Spleen (tissue), 11 donors: ENCODE measurements around the gene KIAA1549. TPM values are rescaled to one million over a fixed set of nuclear protein-coding genes. Genes with fewer than 3 reads are reported as not detected.
A peak's percentile ranks its signal among the peaks of the same experiment; 100 is the strongest.

Source experiments
- DNase-seq: peaks from one replicate; pipeline ENCODE4 v3.0.0-alpha.2; 2020
- H3K27ac ChIP-seq, 8 donors: fragments of 200-600 bp; sonication (generic) in 7 of 8; 1 replicate in 4 of 8; 2 replicates in 4 of 8; pipeline versions ENCODE4 v1.5.0 to v1.8.0; 2016 to 2021; ENCODE audit warnings: inconsistent platforms in 4 of 8, mild to moderate bottlenecking in 4 of 8, moderate library complexity in 1 of 8
- H3K27me3 ChIP-seq, 7 donors: fragments of 200-600 bp; sonication (generic) in 6 of 7; replicated peaks in 1 of 7; 1 replicate in 4 of 7; 2 replicates in 3 of 7; pipeline versions ENCODE4 v1.5.0 to v1.8.0; 2016 to 2021; ENCODE audit warnings: inconsistent platforms in 3 of 7, mild to moderate bottlenecking in 1 of 7
- H3K36me3 ChIP-seq, 6 donors: fragments of 200-600 bp; sonication (generic) in 5 of 6; 1 replicate in 4 of 6; 2 replicates in 2 of 6; pipeline versions ENCODE4 v1.5.0 to v1.8.0; 2016 to 2021; ENCODE audit warnings: inconsistent platforms in 2 of 6
- H3K4me1 ChIP-seq, 6 donors: fragments of 200-600 bp; sonication (generic) in 5 of 6; 1 replicate in 3 of 6; 2 replicates in 3 of 6; pipeline versions ENCODE4 v1.5.0 to v1.8.0; 2016 to 2021; ENCODE audit warnings: inconsistent platforms in 3 of 6
- H3K4me3 ChIP-seq, 8 donors: fragments of 200-600 bp; sonication (generic) in 7 of 8; 1 replicate in 4 of 8; 2 replicates in 4 of 8; pipeline versions ENCODE4 v1.5.0 to v1.8.0; 2016 to 2021; ENCODE audit warnings: inconsistent platforms in 4 of 8, mild to moderate bottlenecking in 4 of 8, moderate library complexity in 2 of 8
- H3K9me3 ChIP-seq, 8 donors: fragments of 200-600 bp; sonication (generic) in 7 of 8; 1 replicate in 4 of 8; 2 replicates in 4 of 8; pipeline versions ENCODE4 v1.5.0 to v1.8.0; 2016 to 2021; ENCODE audit warnings: inconsistent platforms in 4 of 8
- POLR2A ChIP-seq, 3 donors: fragments of 450-650 bp; IDR thresholded peaks; one replicate each; pipeline ENCODE4 v1.5.1; 2017; ENCODE audit warnings: antibody characterized with exemption in 3 of 3, mild to moderate bottlenecking in 1 of 3
- POLR2AphosphoS5 ChIP-seq, 3 donors: sonication (generic); formaldehyde crosslinking; IDR thresholded peaks; one replicate each; pipeline ENCODE4 v1.5.1; 2017; ENCODE audit warnings: antibody characterized with exemption in 3 of 3
- WGBS, 5 donors: extraction: QIAGEN DNeasy Blood & Tissue Kit in 3 of 5; methylation state at CpG; one replicate each; pipeline versions ENCODE4 v1.1.5 to v1.1.7; 2013 to 2018; 5-methylcytosine and 5-hydroxymethylcytosine counted together
- intact Hi-C: fragments of 100-400 bp; cut with DNase I; formaldehyde crosslinking; loops from one replicate; pipeline ENCODE4 v1.15.0; 2023; ENCODE audit warnings: low total_unique reads
- polyA plus RNA-seq, 3 donors: library from polyadenylated mRNA; stranded (reverse); fragments of 200-250 nt; gene quantifications; one replicate each; pipeline ENCODE4 v1.2.1, GENCODE V29; 2013
- small RNA-seq, 4 donors: library from RNA; depleted of rRNA; stranded (forward); fragments of <200 nt; gene quantifications; one replicate each; pipeline ENCODE3, GENCODE V24; 2016
- total RNA-seq, 7 donors: library from RNA; depleted of rRNA in 3 of 7; stranded (reverse); fragments of >200 nt in 3 of 7; fragmentation: NEBNext Ultra II Directional in 4 of 7; extraction: Animal tissue kit (Norgen Biotek cat#: 25700) in 4 of 7; gene quantifications; one replicate each; pipeline versions ENCODE4 v1.1.0 to v1.2.1, GENCODE V29; 2016 to 2021
- TF ChIP-seq, protein P1 (sequence below), 11 experiments: fragments of 200-600 bp in 7 of 11; fragments of 450-650 bp in 4 of 11; sonication (generic) in 4 of 11; IDR thresholded peaks in 8 of 11; conservative IDR thresholded peaks in 3 of 11; 1 replicate in 7 of 11; 2 replicates in 4 of 11; pipeline versions ENCODE4 v1.4.0 to v1.8.0; 2016 to 2021; ENCODE audit warnings: antibody characterized with exemption in 11 of 11, inconsistent platforms in 4 of 11, mild to moderate bottlenecking in 1 of 11
- donor health status: healthy with polysubstance abuse.
- donor health status: DM: no; HTN: no; CAD: no; lungs with moderate emphysema.
- donor health status: DM: no; HTN: no; CAD: no.
- donor health status: Bipolar disorder and iron deficiency.
- donor health status: healthy.
- donor health status: DM: no; HTN: no; CAD: no.
- donor health status: DM: yes; HTN: yes; CAD: no.

Gene KIAA1549
- total and polyA plus RNA-seq, 10 donors, result 0.03 to 1.8 (median 0.85) TPM

- no peaks in the 10 kb centered on the region for H3K4me1 ChIP-seq
- DNase-seq, result peak; percentile 21
- H3K36me3 ChIP-seq, result no peaks in the 10 kb centered on the region
- peaks cover 0 to 20% (median 0%) of the 10 kb centered on the region in 7 donors for H3K27me3 ChIP-seq
- H3K9me3 ChIP-seq, result no peaks in the 10 kb centered on the region
- no peak overlapping the region for H3K4me3 ChIP-seq
- 84 to 88% (median 87%) methylated on average over 9 of the region's 9 CpGs for WGBS, 5 donors
- intact Hi-C loops, result no loop called here
- H3K27ac ChIP-seq, result no peak overlapping the region
- no peak for TF ChIP-seq POLR2AphosphoS5 (IDR thresholded peaks at IDR 0.05)
- no peak for TF ChIP-seq POLR2A (IDR thresholded peaks at IDR 0.05)
- TF ChIP-seq, protein P1, sequence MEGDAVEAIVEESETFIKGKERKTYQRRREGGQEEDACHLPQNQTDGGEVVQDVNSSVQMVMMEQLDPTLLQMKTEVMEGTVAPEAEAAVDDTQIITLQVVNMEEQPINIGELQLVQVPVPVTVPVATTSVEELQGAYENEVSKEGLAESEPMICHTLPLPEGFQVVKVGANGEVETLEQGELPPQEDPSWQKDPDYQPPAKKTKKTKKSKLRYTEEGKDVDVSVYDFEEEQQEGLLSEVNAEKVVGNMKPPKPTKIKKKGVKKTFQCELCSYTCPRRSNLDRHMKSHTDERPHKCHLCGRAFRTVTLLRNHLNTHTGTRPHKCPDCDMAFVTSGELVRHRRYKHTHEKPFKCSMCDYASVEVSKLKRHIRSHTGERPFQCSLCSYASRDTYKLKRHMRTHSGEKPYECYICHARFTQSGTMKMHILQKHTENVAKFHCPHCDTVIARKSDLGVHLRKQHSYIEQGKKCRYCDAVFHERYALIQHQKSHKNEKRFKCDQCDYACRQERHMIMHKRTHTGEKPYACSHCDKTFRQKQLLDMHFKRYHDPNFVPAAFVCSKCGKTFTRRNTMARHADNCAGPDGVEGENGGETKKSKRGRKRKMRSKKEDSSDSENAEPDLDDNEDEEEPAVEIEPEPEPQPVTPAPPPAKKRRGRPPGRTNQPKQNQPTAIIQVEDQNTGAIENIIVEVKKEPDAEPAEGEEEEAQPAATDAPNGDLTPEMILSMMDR (IDR thresholded peaks at IDR 0.05 in 8 of 11, conservative IDR thresholded peaks at IDR 0.05 in 3 of 11), result no peak
Observed at GRCh38 chr7:138796038-138796615, 185.1 kb downstream of the KIAA1549 start.

DNA sequence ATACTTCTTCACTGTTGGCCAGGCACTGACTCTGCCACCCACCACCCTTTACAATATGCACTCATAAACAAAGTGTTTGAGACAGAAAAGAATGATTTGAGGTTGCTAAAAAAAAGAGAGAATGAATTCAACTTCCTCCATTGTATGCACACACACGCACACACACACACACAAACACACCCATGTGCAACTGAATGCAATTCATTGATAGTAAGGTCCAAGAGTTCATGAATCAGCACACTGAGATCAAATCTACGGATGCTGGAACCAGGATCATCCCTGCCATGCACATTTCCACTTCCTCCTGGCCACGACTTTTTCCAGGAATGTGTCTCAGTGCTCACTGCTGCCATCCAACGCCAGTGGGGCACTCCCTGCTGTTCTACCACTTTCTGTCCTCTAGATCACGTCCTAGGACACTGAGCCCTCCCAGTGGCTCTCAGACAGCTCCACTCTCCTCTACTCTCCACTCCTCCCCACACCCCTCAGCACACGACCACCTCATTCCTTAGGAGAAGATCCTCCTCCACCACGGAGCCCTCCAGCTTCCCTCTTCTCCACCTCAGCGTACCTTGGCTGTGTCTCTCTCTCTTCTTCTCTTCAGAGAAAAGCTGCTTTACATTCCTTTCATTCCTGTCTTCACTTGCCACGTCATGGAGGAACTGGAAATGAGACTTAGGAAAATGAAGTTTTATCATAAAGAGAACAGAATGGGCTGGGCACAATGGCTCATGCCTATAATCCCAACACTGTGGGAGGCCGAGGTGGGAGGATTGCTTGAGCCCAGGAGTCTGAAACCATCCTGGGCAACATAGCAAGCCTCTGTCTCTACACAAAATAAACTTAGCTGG lies 195.4 kb downstream of the KIAA1549 start:
- DNase-seq, result peak; percentile 27
- H3K27me3 ChIP-seq, result peaks cover 0 to 11% (median 0%) of the 10 kb centered on the region in 7 donors
- no peaks in the 10 kb centered on the region for H3K4me1 ChIP-seq
- no peak overlapping the region for H3K27ac ChIP-seq
- 53 to 70% (median 67%) methylated on average over 10 of the region's 10 CpGs for WGBS, 5 donors
- H3K9me3 ChIP-seq, result peaks cover 0 to 22% (median 9%) of the 10 kb centered on the region in 8 donors
- H3K4me3 ChIP-seq, result no peak overlapping the region
- H3K36me3 ChIP-seq, result no peaks in the 10 kb centered on the region
- intact Hi-C loops, result no loop called here
- no peak for TF ChIP-seq POLR2AphosphoS5 (IDR thresholded peaks at IDR 0.05)
- TF ChIP-seq, protein P1 (IDR thresholded peaks at IDR 0.05 in 8 of 11, conservative IDR thresholded peaks at IDR 0.05 in 3 of 11), result no peak
- no peak for TF ChIP-seq POLR2A (IDR thresholded peaks at IDR 0.05)

DNA sequence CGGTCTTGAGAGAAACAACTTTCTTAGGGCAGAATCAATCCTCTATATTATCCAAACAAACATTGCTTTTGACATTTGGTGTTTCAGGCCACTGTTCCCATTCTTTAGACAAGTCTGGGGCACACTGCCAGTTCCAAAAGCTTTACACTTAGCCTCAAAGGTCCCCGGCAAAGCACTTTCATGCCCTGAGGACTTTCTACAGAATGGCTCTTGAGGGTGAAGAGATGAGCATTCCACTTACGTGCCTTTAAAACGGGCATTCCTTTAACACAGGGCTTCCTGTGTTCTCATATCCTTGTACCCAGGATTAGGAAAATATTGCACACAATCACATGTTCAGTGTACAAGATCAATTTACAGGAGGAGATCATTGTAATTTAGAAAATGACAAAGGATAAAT lies 196.5 kb downstream of the KIAA1549 start:
- Histone ChIP-seq H3K4me1 (no peaks in the 10 kb centered on the region), H3K27ac (no peak overlapping the region), H3K4me3 (no peak overlapping the region), H3K9me3 (peaks cover 0 to 22% (median 9%) of the 10 kb centered on the region in 8 donors), H3K27me3 (peaks cover 0 to 11% (median 0%) of the 10 kb centered on the region in 7 donors), H3K36me3 (no peaks in the 10 kb centered on the region)
- TF ChIP-seq, protein P1 (IDR thresholded peaks at IDR 0.05 in 8 of 11, conservative IDR thresholded peaks at IDR 0.05 in 3 of 11), result no peak
- no peak for TF ChIP-seq POLR2AphosphoS5 (IDR thresholded peaks at IDR 0.05)
- TF ChIP-seq POLR2A (IDR thresholded peaks at IDR 0.05), result no peak
- DNase-seq, result no peak
- intact Hi-C loops, result no loop called here
- 51 to 84% (median 75%) methylated on average over 4 of the region's 4 CpGs for WGBS, 5 donors

Small RNA genes lying within 50 kb of the gene (small RNA-seq; reads per million reads assigned to genes)
- gene RNU6-1272P, result 0 reads per million in 4 donors

Other genes starting within 250 kb of the KIAA1549 start
- not detected for gene TMEM213, start 183.4 kb downstream of the KIAA1549 start, total RNA-seq
- under 1 TPM in 1 of 3 donors, not detected in 2; 0.05 TPM for gene TMEM213, start 183.4 kb downstream of the KIAA1549 start, polyA plus RNA-seq
- gene ATP6V0A4, start 183.2 kb downstream of the KIAA1549 start, total RNA-seq, result not detected
- not detected for gene ATP6V0A4, start 183.2 kb downstream of the KIAA1549 start, polyA plus RNA-seq
- gene ZC3HAV1L, start 54.7 kb upstream of the KIAA1549 start, total RNA-seq, result 10 to 100 TPM; 11.1 to 27.7 (median 12.9) TPM
- gene ZC3HAV1L, start 54.7 kb upstream of the KIAA1549 start, polyA plus RNA-seq, result under 1 TPM; 0.08 to 0.93 (median 0.15) TPM
- 10 to 100 TPM; 53.4 to 82.4 (median 68.3) TPM for gene ZC3HAV1, start 128.3 kb upstream of the KIAA1549 start, total RNA-seq
- 10 to 100 TPM; 12.7 to 19.0 (median 13.0) TPM for gene ZC3HAV1, start 128.3 kb upstream of the KIAA1549 start, polyA plus RNA-seq
- gene UBN2, start 249.8 kb upstream of the KIAA1549 start, total RNA-seq, result 10 to 100 TPM; 14.6 to 23.4 (median 19.1) TPM
- 1 to 10 TPM; 1.2 to 2.0 (median 1.3) TPM for gene UBN2, start 249.8 kb upstream of the KIAA1549 start, polyA plus RNA-seq